22Rv1 (cell line): ENCODE data around the gene QPRT.

Experiments used
- H3K27ac ChIP-seq: fragments of 450-650 bp; 2 replicates; pipeline ENCODE4 v1.5.1; 2017
- ZFX ChIP-seq: fragments of 450-650 bp; IDR thresholded peaks from 2 replicates; pipeline ENCODE4 v1.6.1; 2017; ENCODE audit warnings: antibody characterized with exemption, borderline replicate concordance
- TF ChIP-seq, protein P1 (sequence below): fragments of 450-650 bp; IDR thresholded peaks from 2 replicates; pipeline ENCODE4 v1.5.1; 2017; ENCODE audit warnings: mild to moderate bottlenecking

The QPRT gene

DNA sequence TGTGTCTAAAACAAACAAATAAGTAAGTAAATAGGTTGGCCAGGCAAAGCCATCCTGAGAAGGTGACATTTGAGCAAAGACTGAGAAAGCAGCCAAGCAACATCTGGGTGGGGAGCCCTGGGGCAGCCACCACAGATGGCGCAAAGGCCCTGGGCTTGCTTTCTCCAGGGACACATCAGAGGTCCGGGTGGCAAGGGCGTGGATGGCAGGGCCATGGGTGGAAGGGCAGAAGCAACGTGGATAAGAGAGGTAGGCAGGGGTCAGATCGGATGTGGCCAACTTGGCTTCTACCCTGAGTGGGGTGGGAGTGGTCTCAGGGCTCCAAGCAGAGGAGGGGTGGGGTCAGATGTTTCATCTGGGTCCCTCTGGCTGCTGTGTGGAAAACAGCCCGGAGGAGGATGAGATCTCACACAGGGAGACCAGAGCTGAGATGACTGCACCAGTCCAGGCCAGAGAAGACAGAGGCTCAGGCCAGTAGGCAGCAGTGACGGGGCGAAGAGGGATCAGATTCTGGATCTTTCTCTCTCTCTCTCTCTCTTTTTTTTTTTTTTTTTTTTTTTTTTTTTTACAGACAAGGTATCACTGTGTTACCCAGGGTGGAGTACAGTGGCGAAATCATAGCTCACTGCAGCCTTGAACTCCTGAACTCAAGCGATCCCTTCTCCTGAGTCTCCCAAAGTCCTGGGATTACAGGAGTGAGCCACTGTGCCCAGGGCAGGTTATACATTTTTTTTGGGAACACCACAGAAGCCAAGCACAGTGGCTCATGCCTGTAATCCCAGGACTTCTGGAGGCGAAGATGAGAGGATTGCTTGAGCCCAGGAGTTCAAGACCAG is 22.1 kb upstream of the QPRT start:
- no peak overlapping the region for H3K27ac ChIP-seq
- TF ChIP-seq, protein P1, sequence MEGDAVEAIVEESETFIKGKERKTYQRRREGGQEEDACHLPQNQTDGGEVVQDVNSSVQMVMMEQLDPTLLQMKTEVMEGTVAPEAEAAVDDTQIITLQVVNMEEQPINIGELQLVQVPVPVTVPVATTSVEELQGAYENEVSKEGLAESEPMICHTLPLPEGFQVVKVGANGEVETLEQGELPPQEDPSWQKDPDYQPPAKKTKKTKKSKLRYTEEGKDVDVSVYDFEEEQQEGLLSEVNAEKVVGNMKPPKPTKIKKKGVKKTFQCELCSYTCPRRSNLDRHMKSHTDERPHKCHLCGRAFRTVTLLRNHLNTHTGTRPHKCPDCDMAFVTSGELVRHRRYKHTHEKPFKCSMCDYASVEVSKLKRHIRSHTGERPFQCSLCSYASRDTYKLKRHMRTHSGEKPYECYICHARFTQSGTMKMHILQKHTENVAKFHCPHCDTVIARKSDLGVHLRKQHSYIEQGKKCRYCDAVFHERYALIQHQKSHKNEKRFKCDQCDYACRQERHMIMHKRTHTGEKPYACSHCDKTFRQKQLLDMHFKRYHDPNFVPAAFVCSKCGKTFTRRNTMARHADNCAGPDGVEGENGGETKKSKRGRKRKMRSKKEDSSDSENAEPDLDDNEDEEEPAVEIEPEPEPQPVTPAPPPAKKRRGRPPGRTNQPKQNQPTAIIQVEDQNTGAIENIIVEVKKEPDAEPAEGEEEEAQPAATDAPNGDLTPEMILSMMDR, result no peak
- TF ChIP-seq ZFX, result no peak

GRCh38 chr16:29658705-29659104 is 20.3 kb upstream of the QPRT start:
- TF ChIP-seq, protein P1, result no peak
- no peak for TF ChIP-seq ZFX
- no peak overlapping the region for H3K27ac ChIP-seq

DNA sequence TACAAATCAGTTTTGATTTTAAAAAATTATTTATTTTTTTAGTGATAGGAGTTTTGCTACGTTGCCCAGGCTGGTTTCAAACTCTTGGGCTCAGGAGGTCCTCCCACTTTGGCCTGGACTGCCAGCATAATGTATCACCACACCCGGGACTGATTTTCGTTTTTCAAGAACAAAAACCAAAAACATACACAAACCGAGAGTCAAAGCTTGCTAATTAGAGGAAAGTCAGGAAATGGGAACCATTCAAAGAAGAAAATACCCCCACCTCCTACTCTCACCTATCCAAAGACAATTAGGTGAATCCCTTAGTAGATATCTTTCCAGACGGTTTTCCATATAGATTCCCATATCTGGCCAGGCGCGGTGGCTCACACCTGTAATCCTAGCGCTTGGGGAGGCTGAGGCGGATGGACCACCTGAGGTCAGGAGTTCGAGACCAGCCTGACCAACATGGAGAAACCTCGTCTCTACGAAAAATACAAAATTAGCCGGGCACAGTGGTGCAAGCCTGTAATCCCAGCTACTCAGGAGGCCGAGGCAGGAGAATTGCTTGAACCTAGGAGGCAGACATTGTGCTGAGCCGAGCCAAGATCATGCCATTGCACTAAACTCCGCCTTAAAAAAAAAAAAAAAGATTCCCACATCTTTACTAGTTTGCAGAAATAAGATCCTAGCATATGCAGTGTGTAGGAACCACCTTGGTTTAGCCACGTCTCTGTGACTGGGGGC is 16.8 kb upstream of the QPRT start:
- no peak for TF ChIP-seq ZFX
- TF ChIP-seq, protein P1, result no peak
- H3K27ac ChIP-seq, result no peak overlapping the region

DNA sequence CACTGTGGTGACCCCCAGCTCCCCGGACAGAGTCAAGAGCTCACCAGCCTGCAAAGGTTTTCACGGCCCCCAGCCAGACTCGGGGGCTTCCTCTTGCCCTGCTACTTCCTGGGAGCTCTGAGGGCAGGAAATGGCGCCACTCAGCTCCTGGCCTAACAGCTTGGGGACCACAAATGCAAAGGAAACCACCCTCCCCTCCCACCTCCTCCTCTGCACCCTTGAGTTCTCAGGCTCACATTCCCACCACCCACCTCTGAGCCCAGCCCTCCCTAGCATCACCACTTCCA is 16.3 kb upstream of the QPRT start:
- no peak overlapping the region for H3K27ac ChIP-seq
- TF ChIP-seq, protein P1, result no peak

DNA sequence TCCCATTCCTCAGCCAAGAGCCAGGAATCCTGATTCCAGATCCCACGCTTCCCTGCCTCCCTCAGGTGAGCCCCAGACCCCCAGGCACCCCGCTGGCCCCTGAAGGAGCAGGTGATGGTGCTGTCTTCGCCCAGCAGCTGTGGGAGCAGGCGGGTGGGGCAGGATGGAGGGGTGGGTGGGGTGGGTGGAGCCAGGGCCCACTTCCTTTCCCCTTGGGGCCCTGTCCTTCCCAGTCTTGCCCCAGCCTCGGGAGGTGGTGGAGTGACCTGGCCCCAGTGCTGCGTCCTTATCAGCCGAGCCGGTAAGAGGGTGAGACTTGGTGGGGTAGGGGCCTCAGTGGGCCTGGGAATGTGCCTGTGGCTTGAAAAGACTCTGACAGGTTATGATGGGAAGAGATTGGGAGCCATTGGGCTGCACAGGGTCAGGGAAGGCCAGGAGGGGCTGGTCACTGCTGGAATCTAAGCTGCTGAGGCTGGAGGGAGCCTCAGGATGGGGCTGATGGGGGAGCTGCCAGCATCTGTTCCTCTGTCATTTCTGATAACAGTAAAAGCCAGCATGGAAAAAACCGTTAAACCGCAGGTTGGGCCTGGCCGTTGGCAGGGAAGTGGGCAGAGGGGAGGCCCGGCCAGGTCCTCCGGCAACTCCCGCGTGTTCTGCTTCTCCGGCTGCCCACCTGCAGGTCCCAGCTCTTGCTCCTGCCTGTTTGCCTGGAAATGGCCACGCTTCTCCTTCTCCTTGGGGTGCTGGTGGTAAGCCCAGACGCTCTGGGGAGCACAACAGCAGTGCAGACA is 15.8 kb upstream of the QPRT start, which contains the start of gene SPN:
Gene SPN, plus strand, starts transcription at position 232 of the 791 bp plus-strand sequence. Its CDS starts 482 bp downstream, at position 714.
- H3K27ac ChIP-seq, result no peak within 1 kb of the TSS
- TF ChIP-seq, protein P1, result no peak
- no peak for TF ChIP-seq ZFX

DNA sequence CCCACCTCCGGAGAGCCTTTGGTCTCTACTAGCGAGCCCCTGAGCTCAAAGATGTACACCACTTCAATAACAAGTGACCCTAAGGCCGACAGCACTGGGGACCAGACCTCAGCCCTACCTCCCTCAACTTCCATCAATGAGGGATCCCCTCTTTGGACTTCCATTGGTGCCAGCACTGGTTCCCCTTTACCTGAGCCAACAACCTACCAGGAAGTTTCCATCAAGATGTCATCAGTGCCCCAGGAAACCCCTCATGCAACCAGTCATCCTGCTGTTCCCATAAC is 15.2 kb upstream of the QPRT start:
- H3K27ac ChIP-seq, result no peak overlapping the region
- TF ChIP-seq ZFX, result no peak
- TF ChIP-seq, protein P1, result no peak
